MM.1S (cell line): Measurements from ENCODE around the gene PIGC.

Experiments used
- DNase-seq: peaks from one replicate; pipeline ENCODE4 v3.0.0-alpha.2; 2015
- H2AFZ ChIP-seq: fragments of 300-600 bp; sonication (generic); 2 replicates; pipeline ENCODE4 v1.6.0; 2016; ENCODE audit warnings: antibody characterized with exemption, low read length
- H3F3A ChIP-seq: fragments of 300-600 bp; sonication (generic); 2 replicates; pipeline ENCODE4 v1.6.1; 2016; ENCODE audit warnings: mild to moderate bottlenecking, antibody characterized with exemption, low read length, moderate library complexity, mixed read lengths; ENCODE audit not compliant: insufficient read depth
- H3K27ac ChIP-seq: fragments of 300-600 bp; sonication (generic); 2 replicates; pipeline ENCODE4 v1.5.1; 2016; ENCODE audit warnings: mild to moderate bottlenecking, low read length
- H3K27me3 ChIP-seq: fragments of 300-600 bp; sonication (generic); replicated peaks from 2 replicates; pipeline ENCODE4 v1.6.0; 2016; ENCODE audit warnings: low read length; ENCODE audit not compliant: insufficient read depth
- H3K36me3 ChIP-seq: fragments of 300-600 bp; sonication (generic); replicated peaks from 2 replicates; pipeline ENCODE4 v1.6.1; 2016; ENCODE audit warnings: mild to moderate bottlenecking, low read length, mixed read lengths; ENCODE audit not compliant: insufficient read depth
- H3K4me1 ChIP-seq: fragments of 300-600 bp; sonication (generic); 2 replicates; pipeline ENCODE4 v1.6.1; 2016; ENCODE audit warnings: low read length, mixed read lengths
- H3K4me2 ChIP-seq: fragments of 300-600 bp; sonication (generic); 2 replicates; pipeline ENCODE4 v1.6.0; 2016; ENCODE audit warnings: low read depth, low read length
- H3K4me3 ChIP-seq: fragments of 300-600 bp; sonication (generic); 2 replicates; pipeline ENCODE4 v1.5.1; 2016; ENCODE audit warnings: low read length, mixed read lengths
- H3K79me2 ChIP-seq: fragments of 300-600 bp; sonication (generic); 2 replicates; pipeline ENCODE4 v1.6.1; 2016; ENCODE audit warnings: mixed run types, low read length, mixed read lengths
- H3K9ac ChIP-seq: fragments of 300-600 bp; sonication (generic); 2 replicates; pipeline ENCODE4 v1.6.1; 2016; ENCODE audit warnings: low read length, mixed read lengths
- H3K9me2 ChIP-seq: fragments of 300-600 bp; sonication (generic); replicated peaks from 2 replicates; pipeline ENCODE4 v1.6.1; 2016; ENCODE audit warnings: mild to moderate bottlenecking, low read length, mixed read lengths; ENCODE audit not compliant: insufficient read depth
- H3K9me3 ChIP-seq: fragments of 300-600 bp; sonication (generic); replicated peaks from 2 replicates; pipeline ENCODE4 v1.6.1; 2016; ENCODE audit warnings: mild to moderate bottlenecking, low read length, mixed read lengths; ENCODE audit not compliant: insufficient read depth
- H4K20me1 ChIP-seq: fragments of 300-600 bp; sonication (generic); 2 replicates; pipeline ENCODE4 v1.6.1; 2016; ENCODE audit warnings: mild to moderate bottlenecking, low read length, moderate library complexity, mixed read lengths; ENCODE audit not compliant: insufficient read depth
- EZH2 ChIP-seq: fragments of 300-600 bp; sonication (generic); optimal IDR thresholded peaks from 2 replicates; pipeline ENCODE3; 2017; ENCODE audit warnings: low read depth, mild to moderate bottlenecking, antibody characterized with exemption, low read length, mixed read lengths
- EZH2phosphoT487 ChIP-seq: fragments of 300-600 bp; sonication (generic); IDR thresholded peaks from 2 replicates; pipeline ENCODE4 v1.6.1; 2018; ENCODE audit warnings: antibody characterized with exemption, low read length
- TF ChIP-seq, protein P1 (sequence below): fragments of 300-600 bp; sonication (generic); IDR thresholded peaks from 2 replicates; pipeline ENCODE4 v1.5.1; 2016; ENCODE audit warnings: antibody characterized with exemption, low read length, mixed read lengths

The PIGC gene

DNA sequence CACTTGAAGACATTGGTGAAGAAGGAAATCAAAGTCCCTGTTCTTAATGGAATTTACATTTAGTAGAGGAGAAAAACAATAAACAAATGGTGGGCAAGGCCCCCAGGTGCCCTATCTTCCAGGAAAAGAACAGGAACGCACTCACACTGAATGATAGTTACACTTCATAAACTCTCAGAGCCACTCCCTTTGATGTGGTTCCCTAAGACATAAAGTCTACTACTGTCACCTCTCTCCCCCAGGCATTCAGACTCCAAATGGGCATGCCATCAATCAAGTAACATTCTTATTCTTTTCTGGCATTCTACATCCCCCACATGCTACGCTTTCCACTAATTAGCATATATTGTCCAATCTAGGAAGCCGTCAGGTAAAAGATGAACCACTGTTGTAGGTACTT is 36.6 kb upstream of the PIGC start:
- Histone ChIP-seq H4K20me1 (no peaks in the 10 kb centered on the region), H3K27me3 (no peaks in the 10 kb centered on the region), H3K4me1 (no peaks in the 10 kb centered on the region), H3K27ac (no peak overlapping the region), H2AFZ (no peak overlapping the region), H3K4me2 (no peak overlapping the region), H3K79me2 (no peaks in the 10 kb centered on the region), H3K36me3 (no peaks in the 10 kb centered on the region), H3F3A (no peaks in the 10 kb centered on the region), H3K9ac (no peak overlapping the region), H3K4me3 (no peak overlapping the region), H3K9me2 (no peaks in the 10 kb centered on the region), H3K9me3 (no peaks in the 10 kb centered on the region)
- TF ChIP-seq, protein P1, sequence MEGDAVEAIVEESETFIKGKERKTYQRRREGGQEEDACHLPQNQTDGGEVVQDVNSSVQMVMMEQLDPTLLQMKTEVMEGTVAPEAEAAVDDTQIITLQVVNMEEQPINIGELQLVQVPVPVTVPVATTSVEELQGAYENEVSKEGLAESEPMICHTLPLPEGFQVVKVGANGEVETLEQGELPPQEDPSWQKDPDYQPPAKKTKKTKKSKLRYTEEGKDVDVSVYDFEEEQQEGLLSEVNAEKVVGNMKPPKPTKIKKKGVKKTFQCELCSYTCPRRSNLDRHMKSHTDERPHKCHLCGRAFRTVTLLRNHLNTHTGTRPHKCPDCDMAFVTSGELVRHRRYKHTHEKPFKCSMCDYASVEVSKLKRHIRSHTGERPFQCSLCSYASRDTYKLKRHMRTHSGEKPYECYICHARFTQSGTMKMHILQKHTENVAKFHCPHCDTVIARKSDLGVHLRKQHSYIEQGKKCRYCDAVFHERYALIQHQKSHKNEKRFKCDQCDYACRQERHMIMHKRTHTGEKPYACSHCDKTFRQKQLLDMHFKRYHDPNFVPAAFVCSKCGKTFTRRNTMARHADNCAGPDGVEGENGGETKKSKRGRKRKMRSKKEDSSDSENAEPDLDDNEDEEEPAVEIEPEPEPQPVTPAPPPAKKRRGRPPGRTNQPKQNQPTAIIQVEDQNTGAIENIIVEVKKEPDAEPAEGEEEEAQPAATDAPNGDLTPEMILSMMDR: no peak
- TF ChIP-seq EZH2phosphoT487 (no peak), EZH2 (no peak)
- DNase-seq: no peak

GRCh38 chr1:172478485-172478884 is 34.6 kb upstream of the PIGC start:
- no peaks in the 10 kb centered on the region for H3K4me1 ChIP-seq
- no peak overlapping the region for H3K4me2 ChIP-seq
- H3K9me2 ChIP-seq: no peaks in the 10 kb centered on the region
- no peak overlapping the region for H3K9ac ChIP-seq
- no peak overlapping the region for H3K4me3 ChIP-seq
- no peaks in the 10 kb centered on the region for H3K27me3 ChIP-seq
- H3K9me3 ChIP-seq: no peaks in the 10 kb centered on the region
- no peaks in the 10 kb centered on the region for H3K79me2 ChIP-seq
- H2AFZ ChIP-seq: no peak overlapping the region
- H4K20me1 ChIP-seq: no peaks in the 10 kb centered on the region
- H3F3A ChIP-seq: no peaks in the 10 kb centered on the region
- TF ChIP-seq EZH2 (no peak), EZH2phosphoT487 (no peak)
- TF ChIP-seq, protein P1: no peak
- H3K36me3 ChIP-seq: no peaks in the 10 kb centered on the region
- no peak overlapping the region for H3K27ac ChIP-seq
- DNase-seq: no peak

- Histone ChIP-seq H3K9ac (no peak overlapping the region), H3K27me3 (no peaks in the 10 kb centered on the region), H3K4me2 (no peak overlapping the region), H3K27ac (no peak overlapping the region), H3K79me2 (no peaks in the 10 kb centered on the region), H2AFZ (no peak overlapping the region), H3K4me3 (no peak overlapping the region), H4K20me1 (no peaks in the 10 kb centered on the region), H3K9me2 (no peaks in the 10 kb centered on the region), H3K36me3 (no peaks in the 10 kb centered on the region), H3F3A (no peaks in the 10 kb centered on the region), H3K4me1 (no peaks in the 10 kb centered on the region), H3K9me3 (no peaks in the 10 kb centered on the region)
- TF ChIP-seq EZH2: no peak
- TF ChIP-seq, protein P1: no peak
- TF ChIP-seq EZH2phosphoT487: no peak
- no peak for DNase-seq
Measured at GRCh38 chr1:172477741-172478140, 33.9 kb upstream of the PIGC start.
